DND-41 (cell line): ENCODE results near the gene PRRC2A.

ENCODE experiments used
- CTCF ChIP-seq: IDR thresholded peaks from 2 replicates; pipeline ENCODE4 v1.5.1; 2012; ENCODE audit warnings: borderline replicate concordance, low read length, moderate library complexity, mild to moderate bottlenecking; ENCODE audit not compliant: poor library complexity, severe bottlenecking; ENCODE audit errors: extremely low read depth
- EZH2 ChIP-seq: IDR thresholded peaks from 3 replicates; pipeline ENCODE4 v1.6.1; 2012; ENCODE audit warnings: borderline replicate concordance, low read depth, mild to moderate bottlenecking, moderate library complexity, low read length, inconsistent platforms; ENCODE audit not compliant: severe bottlenecking

- no peak for TF ChIP-seq EZH2
- no peak for TF ChIP-seq CTCF
Observed at GRCh38 chr6:31681135-31681671, 60.7 kb downstream of the PRRC2A start.
